GM12872 (cell line): ENCODE measurements around the gene ARHGAP24.

Experiments used
- TF ChIP-seq, protein P1 (sequence below): IDR thresholded peaks from 3 replicates; pipeline ENCODE4 v1.5.1; 2011; ENCODE audit warnings: low read depth, mild to moderate bottlenecking, low read length, moderate library complexity; ENCODE audit not compliant: insufficient read depth

ARHGAP24 gene

DNA sequence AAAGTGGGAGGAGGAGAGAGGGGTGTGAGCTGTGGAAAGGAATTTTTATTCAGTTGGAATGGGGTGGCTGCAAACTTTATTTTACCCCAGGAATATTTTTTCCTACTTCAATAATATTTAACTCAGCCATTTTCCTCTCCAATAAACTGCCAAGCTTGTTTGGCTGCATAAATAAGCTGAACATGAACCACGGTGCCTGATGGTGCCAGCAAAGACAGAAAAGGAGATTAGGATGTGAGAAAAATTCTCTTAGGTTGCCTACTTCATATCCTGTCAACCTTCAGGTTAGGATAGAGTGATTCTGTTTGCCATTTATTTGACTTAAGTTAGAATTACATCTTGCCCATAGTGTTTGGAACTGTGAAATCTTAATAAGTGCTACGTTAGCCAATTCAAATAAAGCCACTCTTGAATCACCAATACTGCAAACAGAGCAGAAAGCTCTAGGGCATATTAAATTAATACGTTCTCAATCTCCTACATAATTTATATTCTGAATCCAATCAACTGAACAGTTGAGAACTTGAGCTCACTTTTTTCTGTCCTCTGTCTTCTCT lies 195.1 kb downstream of the ARHGAP24 start:
- TF ChIP-seq, protein P1, sequence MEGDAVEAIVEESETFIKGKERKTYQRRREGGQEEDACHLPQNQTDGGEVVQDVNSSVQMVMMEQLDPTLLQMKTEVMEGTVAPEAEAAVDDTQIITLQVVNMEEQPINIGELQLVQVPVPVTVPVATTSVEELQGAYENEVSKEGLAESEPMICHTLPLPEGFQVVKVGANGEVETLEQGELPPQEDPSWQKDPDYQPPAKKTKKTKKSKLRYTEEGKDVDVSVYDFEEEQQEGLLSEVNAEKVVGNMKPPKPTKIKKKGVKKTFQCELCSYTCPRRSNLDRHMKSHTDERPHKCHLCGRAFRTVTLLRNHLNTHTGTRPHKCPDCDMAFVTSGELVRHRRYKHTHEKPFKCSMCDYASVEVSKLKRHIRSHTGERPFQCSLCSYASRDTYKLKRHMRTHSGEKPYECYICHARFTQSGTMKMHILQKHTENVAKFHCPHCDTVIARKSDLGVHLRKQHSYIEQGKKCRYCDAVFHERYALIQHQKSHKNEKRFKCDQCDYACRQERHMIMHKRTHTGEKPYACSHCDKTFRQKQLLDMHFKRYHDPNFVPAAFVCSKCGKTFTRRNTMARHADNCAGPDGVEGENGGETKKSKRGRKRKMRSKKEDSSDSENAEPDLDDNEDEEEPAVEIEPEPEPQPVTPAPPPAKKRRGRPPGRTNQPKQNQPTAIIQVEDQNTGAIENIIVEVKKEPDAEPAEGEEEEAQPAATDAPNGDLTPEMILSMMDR, result no peak

DNA sequence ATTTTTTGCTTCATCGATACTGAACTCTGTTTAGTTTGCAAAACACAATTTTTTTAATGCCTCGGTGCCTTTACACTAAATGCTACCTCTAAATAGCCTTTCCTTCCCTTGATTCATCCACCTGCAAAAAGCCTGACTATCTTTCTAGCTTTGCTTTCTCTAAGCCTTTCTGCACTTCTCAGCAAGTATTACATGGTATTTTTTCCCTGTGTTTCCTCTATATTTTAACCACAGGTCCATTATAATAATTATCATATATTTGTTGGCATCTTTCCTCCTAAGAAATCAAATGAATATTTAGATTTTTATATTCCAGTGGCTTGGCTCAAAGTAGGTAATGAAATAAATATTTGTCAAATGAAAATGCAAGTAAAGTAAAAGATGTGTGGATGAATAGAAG lies 196.2 kb downstream of the ARHGAP24 start:
- TF ChIP-seq, protein P1, result no peak

DNA sequence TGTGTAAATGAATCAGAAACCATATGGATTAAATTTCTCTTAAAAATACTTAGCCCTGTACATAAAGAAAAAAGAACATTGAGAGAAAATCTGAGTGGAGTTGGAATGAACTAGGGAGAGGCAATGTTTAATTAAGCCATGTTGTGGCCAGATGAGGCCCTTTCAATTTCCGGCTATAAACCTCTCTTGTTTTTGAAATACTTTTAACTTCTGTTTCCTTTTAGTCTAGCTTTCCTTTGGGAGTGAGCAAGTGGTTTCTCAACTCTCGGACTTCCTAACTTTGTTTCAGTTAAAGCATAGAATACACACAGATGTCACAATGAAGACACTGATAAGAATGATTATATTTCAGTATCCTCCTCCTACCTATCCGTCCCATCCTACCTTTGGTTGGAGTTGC lies 197.2 kb downstream of the ARHGAP24 start:
- TF ChIP-seq, protein P1, result no peak

DNA sequence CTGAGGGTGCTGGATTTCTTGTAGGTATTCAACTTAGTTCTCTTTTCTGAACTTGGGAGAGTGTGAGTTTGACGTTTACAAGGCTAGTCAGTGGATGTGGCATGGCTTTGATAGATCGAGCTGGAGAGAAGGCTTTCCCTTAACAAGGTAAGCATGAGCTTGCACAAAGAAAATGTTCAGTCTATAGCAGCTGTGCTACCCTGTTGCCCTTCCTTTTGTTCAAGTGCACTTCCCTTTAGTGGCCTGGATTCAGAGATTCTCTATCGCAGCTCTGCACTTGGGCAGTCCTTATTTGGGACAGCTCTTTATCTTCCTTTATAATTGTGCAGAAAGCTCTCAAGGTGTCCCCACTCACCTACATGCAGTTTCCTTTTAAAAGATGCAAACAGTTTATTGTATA lies 198.0 kb downstream of the ARHGAP24 start:
- TF ChIP-seq, protein P1, result no peak

DNA sequence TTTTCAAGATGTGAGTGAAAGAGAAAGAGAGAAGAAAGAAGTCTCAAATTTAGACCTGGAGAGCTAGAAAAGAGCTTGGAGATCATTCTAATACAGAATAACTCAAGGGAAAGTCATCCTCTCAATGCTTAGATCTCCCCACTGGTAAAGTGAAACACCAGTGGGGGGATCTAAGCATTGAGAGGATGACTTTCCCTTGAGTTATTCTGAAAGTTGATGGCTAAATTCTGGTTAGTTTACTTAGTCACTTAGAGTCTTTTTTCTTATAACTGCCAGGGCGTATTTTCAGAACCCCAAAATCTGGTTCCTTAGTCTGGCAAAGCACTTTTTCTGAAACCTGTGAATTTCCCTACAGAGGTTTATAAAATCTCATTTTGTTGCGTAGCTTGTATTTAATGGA lies 198.6 kb downstream of the ARHGAP24 start:
- TF ChIP-seq, protein P1, result no peak

DNA sequence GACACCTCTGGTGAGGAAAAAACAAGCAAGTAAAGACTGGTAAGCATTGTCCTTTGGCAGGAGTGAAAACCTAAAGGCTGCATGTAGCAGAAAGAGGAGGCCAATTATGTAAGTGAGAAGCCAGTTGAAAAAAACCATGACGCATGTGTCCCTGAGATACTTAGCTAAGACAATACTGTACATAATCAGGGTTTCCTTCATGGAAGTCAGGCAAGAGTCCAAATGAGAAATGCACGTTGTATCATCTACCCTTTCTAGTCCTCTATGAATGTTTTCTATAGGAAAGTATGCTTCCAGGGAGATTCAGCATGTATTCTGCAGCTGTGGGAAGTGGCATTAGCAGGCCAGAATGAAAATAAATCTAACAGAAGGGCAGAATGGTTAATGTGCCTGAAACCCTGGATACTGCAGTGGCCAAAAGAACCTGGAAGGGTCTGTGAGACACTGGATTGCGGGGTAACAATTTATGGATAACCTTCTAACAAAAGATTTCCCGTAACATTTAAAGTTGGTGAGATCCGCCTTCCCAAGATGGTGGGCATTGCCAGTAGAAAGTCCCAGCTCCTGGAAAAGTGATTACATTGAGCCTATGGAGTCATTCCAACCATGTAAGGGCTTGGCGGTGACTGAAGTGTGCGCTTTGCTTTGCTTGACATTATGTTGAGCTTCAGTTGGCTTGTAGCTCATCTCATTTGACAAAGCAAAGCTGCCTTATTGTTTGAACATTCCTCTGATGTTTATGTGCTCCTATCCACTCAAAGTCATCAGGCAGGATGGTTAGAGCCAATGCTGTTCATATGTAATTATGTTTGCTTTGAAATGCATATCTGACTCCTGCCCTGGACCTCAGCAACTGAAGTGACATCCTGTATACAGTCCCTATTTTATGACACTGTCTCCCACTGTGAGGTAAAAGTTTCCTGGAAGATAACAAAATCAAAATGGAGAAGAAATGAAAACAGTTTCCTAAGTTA lies 200.4 kb downstream of the ARHGAP24 start:
- TF ChIP-seq, protein P1, result no peak

DNA sequence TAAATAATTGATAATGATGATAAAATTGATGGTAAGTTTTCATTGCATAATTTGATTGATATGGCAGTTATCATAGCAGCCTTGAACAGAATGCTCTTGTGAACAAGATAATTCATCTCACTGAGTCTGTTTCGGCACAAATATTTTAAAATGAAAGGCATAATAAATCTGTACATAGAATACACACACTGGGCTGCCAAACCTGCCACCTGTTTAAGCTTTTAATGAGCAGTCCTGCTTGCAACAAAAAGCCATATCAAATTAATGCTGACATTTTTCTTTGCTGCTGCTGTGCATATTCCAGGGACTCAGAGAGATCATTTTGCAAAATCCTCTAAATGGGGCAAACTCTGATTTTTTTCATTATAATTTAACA lies 201.1 kb downstream of the ARHGAP24 start:
- TF ChIP-seq, protein P1, result no peak
